Cardiac muscle cell (in vitro differentiated cells and primary cell): Measurements from ENCODE around the gene ADAMTS12. TPM values are rescaled to one million over a fixed set of nuclear protein-coding genes. Genes with fewer than 3 reads are reported as not detected.

Source experiments
- DNase-seq, 2 donors: peaks; one replicate each; pipeline versions ENCODE4 v3.0.0 to v3.0.0-alpha.2; 2010 to 2017; ENCODE audit warnings: low read depth in 1 of 2, low spot score in 1 of 2
- H3K27ac ChIP-seq: fragments of 200-600 bp; sonication (generic); 2 replicates; pipeline ENCODE4 v1.5.1; 2016
- H3K27me3 ChIP-seq: fragments of 200-600 bp; sonication (generic); 2 replicates; pipeline ENCODE4 v1.6.0; 2016; ENCODE audit warnings: control low read depth
- H3K36me3 ChIP-seq: fragments of 200-600 bp; sonication (generic); 2 replicates; pipeline ENCODE4 v1.5.1; 2016; ENCODE audit warnings: control low read depth
- H3K4me1 ChIP-seq: fragments of 200-600 bp; sonication (generic); 2 replicates; pipeline ENCODE4 v1.8.1; 2017; ENCODE audit warnings: low read depth, mild to moderate bottlenecking, mixed run types
- H3K4me3 ChIP-seq: fragments of 200-600 bp; sonication (generic); 2 replicates; pipeline ENCODE4 v1.5.1; 2016; ENCODE audit warnings: mild to moderate bottlenecking
- H3K9me3 ChIP-seq: fragments of 200-600 bp; sonication (generic); 2 replicates; pipeline ENCODE4 v1.5.1; 2017; ENCODE audit warnings: low read depth, mild to moderate bottlenecking, control low read depth
- CTCF ChIP-seq: IDR thresholded peaks from 2 replicates; pipeline ENCODE4 v1.5.1; 2012; ENCODE audit warnings: low read depth, mild to moderate bottlenecking, low read length
- polyA plus RNA-seq: library from polyadenylated mRNA; unstranded; fragments of >200 nt; fragmentation: Nextera tagmentation; extraction: Ambion mirVana; gene quantifications from 2 replicates; pipeline ENCODE4 v1.2.1, GENCODE V29; 2016
- total RNA-seq: library from RNA; depleted of rRNA; stranded (reverse); fragments of >200 nt; gene quantifications from 2 replicates; pipeline ENCODE4 v1.2.3, GENCODE V29; 2016

Gene ADAMTS12
- total and polyA plus RNA-seq, 2 experiments from 2014 or later, result 29.3 to 48.4 TPM

- Histone ChIP-seq H3K4me1 (no peaks in the 10 kb centered on the region), H3K36me3 (peaks cover 3% of the 10 kb centered on the region), H3K4me3 (no peak overlapping the region), H3K27me3 (no peaks in the 10 kb centered on the region), H3K9me3 (no peaks in the 10 kb centered on the region), H3K27ac (no peak overlapping the region)
- no peak for TF ChIP-seq CTCF
- no peak for DNase-seq
Measured at GRCh38 chr5:33629999-33630398, 261.8 kb downstream of the ADAMTS12 start.

GRCh38 chr5:33628796-33629195, 263.0 kb downstream of the ADAMTS12 start:
- Histone ChIP-seq H3K27ac (no peak overlapping the region), H3K36me3 (peaks cover 3% of the 10 kb centered on the region), H3K4me3 (no peak overlapping the region), H3K9me3 (no peaks in the 10 kb centered on the region), H3K4me1 (no peaks in the 10 kb centered on the region), H3K27me3 (no peaks in the 10 kb centered on the region)
- TF ChIP-seq CTCF, result no peak
- no peak for DNase-seq

- H3K27me3 ChIP-seq, result no peaks in the 10 kb centered on the region
- DNase-seq, result no peak
- H3K9me3 ChIP-seq, result no peaks in the 10 kb centered on the region
- no peaks in the 10 kb centered on the region for H3K4me1 ChIP-seq
- TF ChIP-seq CTCF, result no peak
- H3K36me3 ChIP-seq, result peaks cover 3% of the 10 kb centered on the region
- no peak overlapping the region for H3K4me3 ChIP-seq
- H3K27ac ChIP-seq, result peak overlapping the region; percentile 11
Measured at GRCh38 chr5:33621514-33621913, 270.3 kb downstream of the ADAMTS12 start.

- H3K4me3 ChIP-seq, result no peak overlapping the region
- DNase-seq, result no peak
- no peaks in the 10 kb centered on the region for H3K9me3 ChIP-seq
- no peak overlapping the region for H3K27ac ChIP-seq
- no peak for TF ChIP-seq CTCF
- H3K4me1 ChIP-seq, result no peaks in the 10 kb centered on the region
- H3K27me3 ChIP-seq, result no peaks in the 10 kb centered on the region
- H3K36me3 ChIP-seq, result peaks cover 11% of the 10 kb centered on the region
Measured at GRCh38 chr5:33614039-33614438, 277.8 kb downstream of the ADAMTS12 start.

- DNase-seq, result peak in 1 of 2 donors; percentile 25
- no peak for TF ChIP-seq CTCF
- H3K27me3 ChIP-seq, result no peaks in the 10 kb centered on the region
- H3K4me3 ChIP-seq, result no peak overlapping the region
- peaks cover 11% of the 10 kb centered on the region for H3K36me3 ChIP-seq
- no peaks in the 10 kb centered on the region for H3K9me3 ChIP-seq
- no peaks in the 10 kb centered on the region for H3K4me1 ChIP-seq
- H3K27ac ChIP-seq, result no peak overlapping the region
Measured at GRCh38 chr5:33612386-33612785, 279.4 kb downstream of the ADAMTS12 start.

GRCh38 chr5:33611877-33612276, 279.9 kb downstream of the ADAMTS12 start:
- Histone ChIP-seq H3K36me3 (peaks cover 11% of the 10 kb centered on the region), H3K27ac (no peak overlapping the region), H3K4me1 (no peaks in the 10 kb centered on the region), H3K27me3 (no peaks in the 10 kb centered on the region), H3K9me3 (no peaks in the 10 kb centered on the region), H3K4me3 (no peak overlapping the region)
- peak in 1 of 2 donors; percentile 57 for DNase-seq
- TF ChIP-seq CTCF, result no peak
